GM21529 (cell line): ENCODE measurements around the gene FAM124B.

ENCODE experiments used
- ATAC-seq: cut with Tn5 transposase; IDR thresholded peaks from one replicate; pipeline ENCODE4 v1.9.1; 2021; ENCODE audit not compliant: unreplicated experiment

FAM124B gene

GRCh38 chr2:224401641-224402342 lies at the start of gene FAM124B:
Gene FAM124B (minus strand): TSS chr2:224402107. CDS start chr2:224401768, 339 bp downstream.
- no peak for ATAC-seq

GRCh38 chr2:224449212-224450147 lies 47.6 kb upstream of the FAM124B start:
- ATAC-seq = peak; percentile 68

GRCh38 chr2:224448236-224448635 lies 46.3 kb upstream of the FAM124B start:
- ATAC-seq = no peak

- ATAC-seq = no peak
These were observed 42.9 kb upstream of the FAM124B start for GRCh38 chr2:224444783-224445182.

- no peak for ATAC-seq
These were observed 42.1 kb upstream of the FAM124B start for GRCh38 chr2:224444021-224444420.

- no peak for ATAC-seq
These were observed 40.4 kb upstream of the FAM124B start for GRCh38 chr2:224442071-224442967.

GRCh38 chr2:224440988-224441387 lies 39.1 kb upstream of the FAM124B start:
- no peak for ATAC-seq

GRCh38 chr2:224438726-224439125 lies 36.8 kb upstream of the FAM124B start:
- no peak for ATAC-seq

GRCh38 chr2:224436634-224437033 lies 34.7 kb upstream of the FAM124B start:
- no peak for ATAC-seq

- ATAC-seq = no peak
These were observed 32.7 kb upstream of the FAM124B start for GRCh38 chr2:224434618-224435017.

GRCh38 chr2:224433442-224433841 lies 31.5 kb upstream of the FAM124B start:
- no peak for ATAC-seq

GRCh38 chr2:224432003-224432579 lies 30.2 kb upstream of the FAM124B start:
- ATAC-seq = no peak

- ATAC-seq = no peak
These were observed 27.5 kb upstream of the FAM124B start for GRCh38 chr2:224429441-224429810.

GRCh38 chr2:224428787-224429440 lies 27.0 kb upstream of the FAM124B start:
- ATAC-seq = no peak

- ATAC-seq = no peak
These were observed 25.6 kb upstream of the FAM124B start for GRCh38 chr2:224427471-224427870.

- ATAC-seq = no peak
These were observed 24.7 kb upstream of the FAM124B start for GRCh38 chr2:224426656-224427055.

- ATAC-seq = no peak
These were observed 19.2 kb upstream of the FAM124B start for GRCh38 chr2:224421065-224421464.

- no peak for ATAC-seq
These were observed 16.0 kb upstream of the FAM124B start for GRCh38 chr2:224417947-224418346.

GRCh38 chr2:224417361-224417729 lies 15.4 kb upstream of the FAM124B start:
- no peak for ATAC-seq

GRCh38 chr2:224416656-224417360 lies 14.9 kb upstream of the FAM124B start:
- no peak for ATAC-seq
